K562 (cell line): ENCODE measurements around the gene MMP19. TPM values are rescaled to one million over a fixed set of nuclear protein-coding genes. Genes with fewer than 3 reads are reported as not detected.

Experiments
- BRF1 ChIP-seq: IDR thresholded peaks from 3 replicates; pipeline ENCODE4 v1.6.1; 2011; ENCODE audit warnings: borderline replicate concordance, mild to moderate bottlenecking; ENCODE audit not compliant: insufficient read length; ENCODE audit errors: extremely low read depth
- CBX3 ChIP-seq, 2 experiments: IDR thresholded peaks; 1 replicate in 1 of 2; 2 replicates in 1 of 2; pipeline ENCODE4 v1.6.1; 2012; ENCODE audit warnings: inconsistent platforms in 2 of 2, low read length in 2 of 2, borderline replicate concordance in 1 of 2, control low read depth in 1 of 2
- CEBPG ChIP-seq, 3 experiments: fragments of 200-800 bp in 1 of 3; sonication (Bioruptor generic) in 1 of 3; sonication (generic) in 1 of 3; formaldehyde crosslinking in 1 of 3; IDR thresholded peaks in 2 of 3; conservative IDR thresholded peaks in 1 of 3; 2 replicates each; pipeline versions ENCODE4 v1.6.1 to v1.8.0; 2016 to 2022; ENCODE audit warnings: missing compliant biosample characterization in 2 of 3, missing genetic modification characterization in 2 of 3, mild to moderate bottlenecking in 1 of 3, missing genetic modification reagents in 1 of 3
- DMBX1 ChIP-seq: fragments of 250-450 bp; sonication (Bioruptor Pico); IDR thresholded peaks from 2 replicates; pipeline ENCODE4 v1.8.0; 2022; ENCODE audit warnings: inconsistent platforms, mild to moderate bottlenecking, moderate library complexity, borderline replicate concordance
- HOXB6 ChIP-seq: fragments of 250-450 bp; sonication (Bioruptor Pico); IDR thresholded peaks from 2 replicates; pipeline ENCODE4 v1.5.1; 2022; ENCODE audit warnings: mild to moderate bottlenecking, borderline replicate concordance
- MTA1 ChIP-seq: fragments of 450-650 bp; IDR thresholded peaks from 2 replicates; pipeline ENCODE4 v1.6.1; 2017; ENCODE audit warnings: borderline replicate concordance
- MYNN ChIP-seq, 2 experiments: sonication (generic); formaldehyde crosslinking in 1 of 2; IDR thresholded peaks; 2 replicates each; pipeline versions ENCODE4 v1.5.0 to v1.6.1; 2016 to 2020; ENCODE audit warnings: antibody characterized with exemption in 1 of 2, missing genetic modification reagents in 1 of 2
- NCOR1 ChIP-seq: fragments of 450-650 bp; IDR thresholded peaks from 2 replicates; pipeline ENCODE4 v1.6.1; 2016; ENCODE audit warnings: mild to moderate bottlenecking, moderate library complexity
- RUNX1 ChIP-seq: sonication (generic); IDR thresholded peaks from 2 replicates; pipeline ENCODE4 v1.6.1; 2016; ENCODE audit warnings: antibody characterized with exemption, low read depth
- SREBF1 ChIP-seq: fragments of 150-350 bp; IDR thresholded peaks from 2 replicates; pipeline ENCODE4 v1.6.1; 2014; ENCODE audit warnings: antibody characterized with exemption, low read depth, low read length, borderline replicate concordance
- SRSF1 ChIP-seq: fragments of 200-400 bp; formaldehyde crosslinking; IDR thresholded peaks from 2 replicates; pipeline ENCODE4 v1.6.1; 2017; ENCODE audit warnings: mild to moderate bottlenecking, low read depth, low read length, moderate library complexity
- TFAP4 ChIP-seq: sonication (generic); formaldehyde crosslinking; IDR thresholded peaks from 2 replicates; pipeline ENCODE4 v1.8.0; 2022; ENCODE audit warnings: missing genetic modification reagents, mild to moderate bottlenecking, moderate library complexity, borderline replicate concordance
- ZNF165 ChIP-seq: fragments of 250-450 bp; sonication (Bioruptor Pico); IDR thresholded peaks from 2 replicates; pipeline ENCODE4 v1.4.0; 2020; ENCODE audit warnings: borderline replicate concordance
- ZNF384 ChIP-seq: IDR thresholded peaks from 2 replicates; pipeline ENCODE4 v1.6.1; 2012; ENCODE audit warnings: low read depth, low read length, improper control_type of control experiment
- ZNF407 ChIP-seq: fragments of 450-650 bp; IDR thresholded peaks from 2 replicates; pipeline ENCODE4 v1.6.1; 2016; ENCODE audit warnings: low read depth
- polyA plus RNA-seq, 8 experiments: library from polyadenylated mRNA; depleted of rRNA in 4 of 8; stranded (reverse) in 5 of 8; unstranded in 3 of 8; fragments of >200 nt; fragmentation: Nextera tagmentation in 2 of 8; fragmentation: Illumina TruSeq in 1 of 8; extraction: Ambion mirVana in 2 of 8; extraction: Trizol in 1 of 8; gene quantifications; 2 replicates each; pipeline versions ENCODE4 v1.2.1 to v1.2.3, GENCODE V29; 2011 to 2014; ENCODE audit warnings: inconsistent platforms in 1 of 8, missing spikeins in 1 of 8
- total RNA-seq, 7 experiments: library from RNA; depleted of rRNA in 6 of 7; stranded (reverse); fragments of >200 nt in 6 of 7; fragmentation: Illumina TruSeq in 2 of 7; extraction: Trizol in 2 of 7; gene quantifications; 2 replicates each; pipeline versions ENCODE4 v1.2.1 to v1.2.3, GENCODE V29; 2011 to 2021; ENCODE audit warnings: low replicate concordance in 1 of 7

The MMP19 gene
- total and polyA plus RNA-seq, 9 of the 15 experiments (the other 6 are each of a cell fraction or from before 2014, with no cell fraction given) = 0.14 to 1.6 (median 0.66) TPM

- TF ChIP-seq CEBPG (CRISPR knock-in tag; IDR thresholded peaks at IDR 0.05) (peak; percentile 94), CEBPG (tag; conservative IDR thresholded peaks at IDR 0.05 in 1 of 2, IDR thresholded peaks at IDR 0.05 in 1 of 2) (peak; percentile 91 to 93), ZNF384 (no peak), MTA1 (peak; percentile 65; the same call in 1 of the 2 replicates), NCOR1 (no peak), CBX3 (IDR thresholded peaks at IDR 0.05; ENCODE audit: borderline replicate concordance in 1 of 2, low read length in 2 of 2) (0 out of 3 replicates have a peak, but pooled peaks of 1 of the 2 experiments have one; percentile 64), ZNF407 (no peak), DMBX1 (CRISPR knock-in tag) (no peak), SRSF1 (no peak), RUNX1 (no peak), SREBF1 (no peak), BRF1 (no peak), HOXB6 (no peak), TFAP4 (CRISPR knock-in tag) (peak; percentile 88), ZNF165 (CRISPR knock-in tag) (no peak), MYNN (IDR thresholded peaks at IDR 0.05) (peak; percentile 25; the same call in 1 of the 2 replicates), MYNN (CRISPR knock-in tag; IDR thresholded peaks at IDR 0.05) (no peak)
Observed at GRCh38 chr12:55842681-55843429, at the start of gene MMP19 (continued).
